CD14-positive monocyte (primary cell): ENCODE results near the gene EXD1. TPM values are rescaled to one million over a fixed set of nuclear protein-coding genes. Genes with fewer than 3 reads are reported as not detected.

Source experiments
- DNase-seq, 3 donors: peaks; one replicate each; pipeline ENCODE4 v3.0.0-alpha.2; 2011 to 2022
- H2AFZ ChIP-seq: 2 replicates; pipeline ENCODE4 v1.6.0; 2012; ENCODE audit warnings: mild to moderate bottlenecking, low read depth, low read length, inconsistent platforms; ENCODE audit not compliant: insufficient read depth, poor library complexity, severe bottlenecking
- H3K27ac ChIP-seq, 2 donors: 1 replicate in 1 of 2; 2 replicates in 1 of 2; pipeline ENCODE4 v1.5.1; 2012 to 2013; ENCODE audit warnings: low read length in 2 of 2, control low read depth in 1 of 2, inconsistent platforms in 1 of 2, low read depth in 1 of 2, mild to moderate bottlenecking in 1 of 2
- H3K27me3 ChIP-seq, 2 donors: one replicate each; pipeline versions ENCODE4 v1.6.0 to v1.6.1; 2011 to 2013; ENCODE audit warnings: low read length in 2 of 2; ENCODE audit not compliant: control insufficient read depth in 2 of 2, insufficient read depth in 2 of 2
- H3K36me3 ChIP-seq, 2 donors: replicated peaks in 1 of 2; 1 replicate in 1 of 2; 2 replicates in 1 of 2; pipeline versions ENCODE4 v1.5.1 to v1.6.1; 2012 to 2013; ENCODE audit warnings: low read length in 2 of 2, control low read depth in 1 of 2, inconsistent platforms in 1 of 2, mild to moderate bottlenecking in 1 of 2; ENCODE audit not compliant: insufficient read depth in 2 of 2, control insufficient read depth in 1 of 2
- H3K4me1 ChIP-seq, 2 donors: 1 replicate in 1 of 2; 2 replicates in 1 of 2; pipeline versions ENCODE4 v1.5.1 to v1.6.1; 2012 to 2013; ENCODE audit warnings: low read length in 2 of 2, control low read depth in 1 of 2, inconsistent platforms in 1 of 2, mild to moderate bottlenecking in 1 of 2, moderate library complexity in 1 of 2; ENCODE audit not compliant: insufficient read depth in 2 of 2, control insufficient read depth in 1 of 2
- H3K4me2 ChIP-seq: replicated peaks from 2 replicates; pipeline ENCODE3; 2012; ENCODE audit warnings: low read length, moderate library complexity, mild to moderate bottlenecking; ENCODE audit not compliant: poor library complexity, severe bottlenecking; ENCODE audit errors: extremely low read depth
- H3K4me3 ChIP-seq, 3 experiments: fragments of 200-600 bp in 1 of 3; sonication (generic) in 1 of 3; replicated peaks in 1 of 3; 1 replicate in 2 of 3; 2 replicates in 1 of 3; pipeline ENCODE4 v1.5.1; 2011 to 2013; ENCODE audit warnings: low read length in 3 of 3, mild to moderate bottlenecking in 3 of 3, control low read depth in 2 of 3, low read depth in 2 of 3, inconsistent platforms in 1 of 3, moderate library complexity in 1 of 3
- H3K79me2 ChIP-seq: 2 replicates; pipeline ENCODE4 v1.6.0; 2012; ENCODE audit warnings: mild to moderate bottlenecking, control low read depth, inconsistent platforms, low read length, moderate library complexity; ENCODE audit not compliant: insufficient read depth
- H3K9ac ChIP-seq: 2 replicates; pipeline ENCODE4 v1.6.0; 2017; ENCODE audit warnings: low read length, mild to moderate bottlenecking; ENCODE audit not compliant: insufficient read depth, poor library complexity, severe bottlenecking
- H3K9me3 ChIP-seq, 2 donors: replicated peaks in 1 of 2; 1 replicate in 1 of 2; 2 replicates in 1 of 2; pipeline versions ENCODE4 v1.5.1 to v1.6.1; 2012 to 2013; ENCODE audit warnings: low read length in 2 of 2, control low read depth in 1 of 2; ENCODE audit not compliant: control insufficient read depth in 1 of 2, insufficient read depth in 1 of 2
- H4K20me1 ChIP-seq: 2 replicates; pipeline ENCODE4 v1.6.0; 2012; ENCODE audit warnings: mild to moderate bottlenecking, low read length, control low read depth, moderate library complexity; ENCODE audit not compliant: insufficient read depth
- H3K27ac Mint-ChIP-seq, 7 donors: one replicate each; pipeline ENCODE4 v1.8.0; 2020; ENCODE audit warnings: mild to moderate bottlenecking in 7 of 7, mixed read lengths in 7 of 7, moderate library complexity in 6 of 7, inconsistent platforms in 2 of 7
- H3K27me3 Mint-ChIP-seq, 3 donors: one replicate each; pipeline ENCODE4 v1.8.0; 2021 to 2022; ENCODE audit warnings: low read depth in 3 of 3, mild to moderate bottlenecking in 3 of 3, mixed read lengths in 3 of 3, moderate library complexity in 3 of 3, inconsistent platforms in 1 of 3
- H3K36me3 Mint-ChIP-seq, 2 donors: one replicate each; pipeline ENCODE4 v1.8.0; 2020; ENCODE audit warnings: mixed read lengths in 2 of 2, inconsistent platforms in 1 of 2, mild to moderate bottlenecking in 1 of 2
- H3K4me1 Mint-ChIP-seq: one replicate; pipeline ENCODE4 v1.8.0; 2020; ENCODE audit warnings: mild to moderate bottlenecking, mixed read lengths
- H3K4me3 Mint-ChIP-seq, 2 donors: one replicate each; pipeline ENCODE4 v1.8.0; 2020; ENCODE audit warnings: mild to moderate bottlenecking in 2 of 2, mixed read lengths in 2 of 2, moderate library complexity in 1 of 2
- H3K9me3 Mint-ChIP-seq, 7 donors: one replicate each; pipeline ENCODE4 v1.8.0; 2020 to 2022; ENCODE audit warnings: mixed read lengths in 7 of 7, mild to moderate bottlenecking in 6 of 7, moderate library complexity in 6 of 7, inconsistent platforms in 2 of 7
- WGBS: methylation state at CpG from one replicate; pipeline ENCODE4 v1.1.5; 2013; ENCODE audit warnings: missing lambda C conversion rate; ENCODE audit not compliant: insufficient coverage; 5-methylcytosine and 5-hydroxymethylcytosine counted together
- intact Hi-C, 2 donors: fragments of 100-400 bp; cut with micrococcal nuclease; formaldehyde crosslinking; loops; one replicate each; pipeline versions ENCODE4 v1.15.0 to v1.15.1; 2023
- polyA plus RNA-seq, 3 donors: library from polyadenylated mRNA; depleted of rRNA in 1 of 3; unstranded in 2 of 3; stranded (reverse) in 1 of 3; fragments of 300-500 nt in 2 of 3; fragments of >200 nt in 1 of 3; fragmentation: Illumina TruSeq in 2 of 3; gene quantifications; 1 replicate in 2 of 3; 2 replicates in 1 of 3; pipeline ENCODE4 v1.2.3, GENCODE V29; 2012 to 2021
- TF ChIP-seq, protein P1 (sequence below): fragments of 200-600 bp; IDR thresholded peaks from one replicate; pipeline ENCODE4 v1.8.0; 2022; ENCODE audit warnings: antibody characterized with exemption, mild to moderate bottlenecking

Gene EXD1
- polyA plus RNA-seq, 3 donors, result 0.04 to 0.08 TPM; not detected in 1

DNA sequence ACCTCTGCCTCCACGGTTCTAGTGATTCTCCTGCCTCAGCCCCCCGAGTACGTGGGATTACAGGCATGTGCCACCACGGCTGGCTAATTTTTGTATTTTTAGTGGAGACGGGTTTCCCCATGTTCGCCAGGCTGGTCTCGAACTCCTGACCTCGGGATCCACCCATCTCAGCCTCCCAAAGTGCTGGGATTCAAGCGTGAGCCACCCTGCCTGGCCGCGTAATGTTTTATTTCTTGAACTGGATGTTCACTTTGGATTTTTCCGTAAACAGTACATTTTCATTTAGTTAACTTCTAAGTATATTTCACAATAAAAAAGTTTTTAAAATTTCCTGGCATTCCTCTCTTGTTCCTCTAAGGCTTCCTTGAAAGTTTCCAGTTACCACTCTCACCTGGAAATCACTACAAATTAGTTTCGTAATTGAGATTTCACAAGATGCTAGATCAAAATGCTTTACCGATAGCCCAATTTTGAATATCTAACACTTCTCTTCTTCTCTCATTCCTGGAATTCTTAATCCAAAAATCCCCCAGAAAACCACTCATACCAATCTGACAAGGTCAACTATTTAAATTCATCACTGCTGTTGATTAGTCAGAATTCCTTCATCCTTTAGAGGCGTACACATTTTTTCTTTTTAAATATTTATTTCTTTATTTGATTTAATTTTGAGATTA lies 69.8 kb downstream of the EXD1 start:
- no peak overlapping the region for H3K9ac ChIP-seq
- H3K4me3 ChIP-seq, result no peak overlapping the region
- no peak overlapping the region for H3K27ac ChIP-seq
- DNase-seq, result no peak
- Mint-ChIP-seq H3K27me3 (peaks cover 0 to 4% (median 3%) of the 10 kb centered on the region in 3 donors), H3K36me3 (no peaks in the 10 kb centered on the region), H3K9me3 (peaks cover 0 to 2% (median 0%) of the 10 kb centered on the region in 7 donors), H3K4me1 (peaks cover 5% of the 10 kb centered on the region), H3K4me3 (no peak overlapping the region), H3K27ac (no peak overlapping the region)
- H3K36me3 ChIP-seq, result no peaks in the 10 kb centered on the region
- TF ChIP-seq, protein P1, sequence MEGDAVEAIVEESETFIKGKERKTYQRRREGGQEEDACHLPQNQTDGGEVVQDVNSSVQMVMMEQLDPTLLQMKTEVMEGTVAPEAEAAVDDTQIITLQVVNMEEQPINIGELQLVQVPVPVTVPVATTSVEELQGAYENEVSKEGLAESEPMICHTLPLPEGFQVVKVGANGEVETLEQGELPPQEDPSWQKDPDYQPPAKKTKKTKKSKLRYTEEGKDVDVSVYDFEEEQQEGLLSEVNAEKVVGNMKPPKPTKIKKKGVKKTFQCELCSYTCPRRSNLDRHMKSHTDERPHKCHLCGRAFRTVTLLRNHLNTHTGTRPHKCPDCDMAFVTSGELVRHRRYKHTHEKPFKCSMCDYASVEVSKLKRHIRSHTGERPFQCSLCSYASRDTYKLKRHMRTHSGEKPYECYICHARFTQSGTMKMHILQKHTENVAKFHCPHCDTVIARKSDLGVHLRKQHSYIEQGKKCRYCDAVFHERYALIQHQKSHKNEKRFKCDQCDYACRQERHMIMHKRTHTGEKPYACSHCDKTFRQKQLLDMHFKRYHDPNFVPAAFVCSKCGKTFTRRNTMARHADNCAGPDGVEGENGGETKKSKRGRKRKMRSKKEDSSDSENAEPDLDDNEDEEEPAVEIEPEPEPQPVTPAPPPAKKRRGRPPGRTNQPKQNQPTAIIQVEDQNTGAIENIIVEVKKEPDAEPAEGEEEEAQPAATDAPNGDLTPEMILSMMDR, result no peak
- no peak overlapping the region for H3K4me2 ChIP-seq
- H3K9me3 ChIP-seq, result no peaks in the 10 kb centered on the region
- 97% methylated on average over 8 of the region's 15 CpGs for WGBS
- H3K27me3 ChIP-seq, result no peaks in the 10 kb centered on the region
- no peak overlapping the region for H2AFZ ChIP-seq
- H3K79me2 ChIP-seq, result no peaks in the 10 kb centered on the region
- intact Hi-C loops, result loop anchor here in 1 of 2 donors (5.0 kb wide), 1 partner anchor 618 kb away; no protein-coding TSS in a partner anchor
- H4K20me1 ChIP-seq, result no peaks in the 10 kb centered on the region
- H3K4me1 ChIP-seq, result no peaks in the 10 kb centered on the region

DNA sequence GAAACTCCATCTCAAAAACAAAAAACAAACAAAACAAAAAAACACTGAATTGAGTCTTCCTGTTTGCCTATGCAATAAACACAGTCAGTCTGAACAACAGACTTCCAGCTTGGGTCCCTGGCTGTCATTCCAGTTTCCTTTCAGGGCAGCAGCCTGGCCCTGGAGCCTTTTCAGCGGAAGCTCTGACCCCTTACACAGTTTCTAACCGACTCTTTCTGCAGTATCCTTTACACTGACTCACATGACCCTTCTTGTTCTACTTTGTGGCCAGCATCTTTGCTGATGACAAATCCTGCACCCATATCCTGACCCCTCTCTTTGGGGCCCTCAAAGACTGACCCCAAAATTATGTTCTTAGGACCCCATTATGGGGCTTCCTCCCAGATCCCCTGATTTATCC lies 76.1 kb downstream of the EXD1 start:
- no peak overlapping the region for H3K9ac ChIP-seq
- no peaks in the 10 kb centered on the region for H3K9me3 ChIP-seq
- no peaks in the 10 kb centered on the region for H3K27me3 ChIP-seq
- H3K27me3 Mint-ChIP-seq, result peaks cover 2 to 6% (median 5%) of the 10 kb centered on the region in 3 donors
- no peak overlapping the region for H3K4me3 ChIP-seq
- no peaks in the 10 kb centered on the region for H3K36me3 ChIP-seq
- no peaks in the 10 kb centered on the region for H3K79me2 ChIP-seq
- H3K27ac Mint-ChIP-seq, result no peak overlapping the region
- H2AFZ ChIP-seq, result no peak overlapping the region
- 86% methylated on average over 2 of the region's 2 CpGs for WGBS
- TF ChIP-seq, protein P1, result no peak
- H3K9me3 Mint-ChIP-seq, result peaks cover 0 to 9% (median 0%) of the 10 kb centered on the region in 7 donors
- no peak for DNase-seq
- H3K27ac ChIP-seq, result no peak overlapping the region
- no peaks in the 10 kb centered on the region for H4K20me1 ChIP-seq
- peak overlapping the region in 1 of 2 donors; percentile 17 for H3K4me3 Mint-ChIP-seq
- H3K4me1 ChIP-seq, result no peaks in the 10 kb centered on the region
- intact Hi-C loops, result no loop called here
- H3K4me2 ChIP-seq, result no peak overlapping the region
- H3K36me3 Mint-ChIP-seq, result no peaks in the 10 kb centered on the region
- no peaks in the 10 kb centered on the region for H3K4me1 Mint-ChIP-seq
